HepG2 (cell line): ENCODE measurements around the gene TECPR1. TPM values are rescaled to one million over a fixed set of nuclear protein-coding genes. Genes with fewer than 3 reads are reported as not detected.

ENCODE experiments used
- ATAC-seq: fragments of 200-7000 bp; cut with Tn5 transposase; 3 replicates; pipeline ENCODE4 v1.9.1; 2020; ENCODE audit warnings: mild to moderate bottlenecking, moderate library complexity
- BruUV-seq: library from RNA; stranded (reverse); fragments of 400-500 nt; replicated peaks from 2 replicates; lab custom pipeline; 2021; lab: Mats Ljungman, UMichigan
- CTCF ChIA-PET: fragments of 300-600 bp; formaldehyde crosslinking; extraction: SDS; loops from one replicate; lab custom pipeline; 2021; ENCODE audit warnings: low total read pairs, inconsistent platforms, low intra/inter-chr PET ratio; lab: Yijun Ruan, JAX
- POLR2A ChIA-PET: fragments of 350-600 bp; sonication (Branson Sonifier 250); formaldehyde crosslinking; loops from one replicate; lab custom pipeline; 2020; ENCODE audit warnings: antibody characterized with exemption, inconsistent platforms; lab: Yijun Ruan, JAX
- DNase-seq: peaks from one replicate; pipeline ENCODE4 v3.0.0-alpha.2; 2015; ENCODE audit warnings: low spot score
- FAIRE-seq: peaks from 3 replicates; lab custom pipeline; 2011; peaks lifted over from hg19 to GRCh38; lab: Jason Lieb, UNC
- H2AFZ ChIP-seq: one replicate; pipeline ENCODE4 v1.6.1; 2011; ENCODE audit warnings: low read length, inconsistent platforms
- H3K27ac ChIP-seq: fragments of 300-600 bp; 3 replicates; pipeline ENCODE4 v1.8.0; 2011; ENCODE audit warnings: mixed run types, mild to moderate bottlenecking, mixed read lengths, low read length, inconsistent platforms; ENCODE audit not compliant: insufficient read depth; ENCODE audit errors: extremely low read length
- H3K27me3 ChIP-seq, 2 experiments: fragments of 200-600 bp in 1 of 2; 2 replicates in 1 of 2; 3 replicates in 1 of 2; pipeline versions ENCODE4 v1.6.0 to v1.8.0; 2011; ENCODE audit warnings: low read length in 2 of 2, mild to moderate bottlenecking in 2 of 2, moderate library complexity in 2 of 2, inconsistent platforms in 1 of 2; ENCODE audit not compliant: insufficient read depth in 2 of 2, control insufficient read depth in 1 of 2
- H3K36me3 ChIP-seq, 2 experiments: fragments of 200-600 bp in 1 of 2; replicated peaks in 1 of 2; 2 replicates in 1 of 2; 3 replicates in 1 of 2; pipeline versions ENCODE4 v1.5.1 to v1.8.0; 2011; ENCODE audit warnings: low read length in 2 of 2, inconsistent platforms in 1 of 2; ENCODE audit not compliant: insufficient read depth in 2 of 2, control insufficient read depth in 1 of 2
- H3K4me1 ChIP-seq: 2 replicates; pipeline ENCODE4 v1.5.1; 2012; ENCODE audit warnings: low read length, inconsistent platforms; ENCODE audit not compliant: insufficient read depth
- H3K4me2 ChIP-seq: 2 replicates; pipeline ENCODE4 v1.6.0; 2011; ENCODE audit warnings: low read depth, low read length, inconsistent platforms
- H3K4me3 ChIP-seq, 3 experiments: fragments of 200-600 bp in 1 of 3; sonication (generic), shearing (Covaris generic) in 1 of 3; replicated peaks in 1 of 3; 2 replicates each; pipeline ENCODE4 v1.5.1; 2011 to 2016; ENCODE audit warnings: low read length in 3 of 3, inconsistent platforms in 2 of 3, low read depth in 2 of 3, mild to moderate bottlenecking in 2 of 3, control low read depth in 1 of 3, mixed read lengths in 1 of 3; ENCODE audit not compliant: insufficient read depth in 1 of 3
- H3K79me2 ChIP-seq: one replicate; pipeline ENCODE4 v1.6.1; 2011; ENCODE audit warnings: low read length, inconsistent platforms; ENCODE audit not compliant: insufficient read depth
- H3K9ac ChIP-seq: 2 replicates; pipeline ENCODE4 v1.6.0; 2011; ENCODE audit warnings: mild to moderate bottlenecking, low read depth, low read length, inconsistent platforms; ENCODE audit not compliant: insufficient read depth
- H3K9me3 ChIP-seq: 2 replicates; pipeline ENCODE4 v1.5.1; 2012; ENCODE audit warnings: mild to moderate bottlenecking, low read length
- H4K20me1 ChIP-seq: 2 replicates; pipeline ENCODE4 v1.6.0; 2011; ENCODE audit warnings: inconsistent platforms, mild to moderate bottlenecking, low read length, moderate library complexity; ENCODE audit not compliant: insufficient read depth
- AGO2 ChIP-seq: fragments of 200-400 bp; formaldehyde crosslinking; optimal IDR thresholded peaks from 2 replicates; pipeline ENCODE3; 2017; ENCODE audit warnings: mild to moderate bottlenecking, low read depth, low read length, moderate library complexity
- GATA4 ChIP-seq: sonication (generic); IDR thresholded peaks from 2 replicates; pipeline ENCODE4 v1.6.1; 2016; ENCODE audit warnings: antibody characterized with exemption, low read depth, borderline replicate concordance
- RBFOX2 ChIP-seq: fragments of 200-400 bp; formaldehyde crosslinking; IDR thresholded peaks from 2 replicates; pipeline ENCODE4 v1.6.1; 2017; ENCODE audit warnings: low read depth, mild to moderate bottlenecking, low read length
- ZNF34 ChIP-seq: sonication (generic); formaldehyde crosslinking; IDR thresholded peaks from 2 replicates; pipeline ENCODE4 v1.4.0; 2020; ENCODE audit warnings: mild to moderate bottlenecking, missing genetic modification reagents, borderline replicate concordance
- ZNF407 ChIP-seq: sonication (generic); formaldehyde crosslinking; IDR thresholded peaks from one replicate; pipeline ENCODE4 v1.5.1; 2020; ENCODE audit warnings: mild to moderate bottlenecking, missing genetic modification reagents; ENCODE audit errors: not compliant biosample characterization
- ZSCAN25 ChIP-seq: sonication (generic); formaldehyde crosslinking; IDR thresholded peaks from 2 replicates; pipeline ENCODE4 v1.8.0; 2022; ENCODE audit warnings: mild to moderate bottlenecking, missing genetic modification reagents
- WGBS: methylation state at CpG from one replicate; pipeline ENCODE4 v1.1.6; 2017; ENCODE audit warnings: low lambda C conversion rate; 5-methylcytosine and 5-hydroxymethylcytosine counted together
- in situ Hi-C: cut with HindIII; loops from 2 replicates; pipeline ENCODE4 v1.10.0; 2017; ENCODE audit warnings: low pct_unique_long_range_greater_than_20kb; ENCODE audit not compliant: extremely low pct_ligation_motif_present
- intact Hi-C: fragments of 100-400 bp; cut with micrococcal nuclease; formaldehyde crosslinking; loops from one replicate; pipeline ENCODE4 v1.10.0; 2022; ENCODE audit not compliant: unreplicated experiment
- polyA plus RNA-seq, 8 experiments: library from polyadenylated mRNA; depleted of rRNA in 3 of 8; stranded (reverse) in 7 of 8; unstranded in 1 of 8; fragments of >200 nt; fragmentation: Illumina TruSeq in 4 of 8; extraction: Trizol in 4 of 8; gene quantifications; 2 replicates each; pipeline versions ENCODE4 v1.2.1 to v1.2.3, GENCODE V29; 2011 to 2016; ENCODE audit warnings: low read depth in 4 of 8, missing spikeins in 1 of 8, mixed read lengths in 1 of 8; ENCODE audit not compliant: insufficient read depth in 1 of 8
- total RNA-seq, 5 experiments: library from RNA; depleted of rRNA; stranded (reverse); fragments of >200 nt; fragmentation: Illumina TruSeq; extraction: Trizol; gene quantifications; 2 replicates each; pipeline ENCODE4 v1.2.3, GENCODE V29; 2016; ENCODE audit warnings: low read depth in 1 of 5
- TF ChIP-seq, protein P1 (sequence below): sonication (generic); formaldehyde crosslinking; IDR thresholded peaks from 2 replicates; pipeline ENCODE4 v1.5.0; 2020; ENCODE audit warnings: mild to moderate bottlenecking, missing genetic modification reagents, moderate library complexity

Gene TECPR1
- total and polyA plus RNA-seq, 2 of the 13 experiments (the other 11 are each of a cell fraction or from before 2014, with no cell fraction given) = 2.3 to 6.3 TPM

DNA sequence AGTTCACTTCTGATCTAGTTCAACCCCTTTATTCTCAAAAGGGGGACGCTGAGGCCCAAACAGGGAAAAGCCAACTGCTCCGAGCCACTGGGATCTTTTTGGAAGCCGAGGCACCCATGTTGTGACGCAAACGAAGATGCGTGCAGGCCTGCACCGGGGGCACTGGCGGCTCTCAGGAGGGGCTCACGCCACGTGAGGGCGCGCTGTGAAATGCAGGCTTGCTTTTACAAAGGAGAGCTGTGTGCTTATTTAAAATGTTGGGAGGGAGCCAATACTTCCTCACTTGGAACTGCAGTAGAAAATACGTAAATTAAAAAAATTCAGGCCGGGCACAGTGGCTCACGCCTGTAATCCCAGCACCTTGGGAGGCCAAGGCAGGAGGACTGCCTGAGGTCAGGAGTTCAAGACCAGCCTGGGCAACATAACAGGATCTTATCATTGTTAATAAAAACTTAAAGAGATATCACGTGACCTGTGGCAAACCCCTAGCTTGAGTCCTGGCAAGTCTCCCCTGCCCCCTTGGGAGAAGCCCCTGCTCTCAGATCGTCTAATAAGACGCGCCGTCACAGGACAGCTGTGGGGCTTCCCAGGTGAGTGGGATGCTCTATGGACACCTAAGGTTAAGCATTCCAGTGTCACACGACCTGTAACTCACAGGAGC lies 45.7 kb upstream of the TECPR1 start:
- H3K4me1 ChIP-seq = peaks cover 13% of the 10 kb centered on the region
- H3K27ac ChIP-seq = no peak overlapping the region
- ChIA-PET CTCF (no interaction called here), POLR2A (no interaction called here)
- no peaks in the 10 kb centered on the region for H3K9me3 ChIP-seq
- H3K27me3 ChIP-seq = no peaks in the 10 kb centered on the region
- no peak overlapping the region for H3K9ac ChIP-seq
- no peak for ATAC-seq
- H3K4me3 ChIP-seq = no peak overlapping the region
- no peaks in the 10 kb centered on the region for H3K79me2 ChIP-seq
- no peak for DNase-seq
- no peak for FAIRE-seq
- BruUV-seq = no TSS peak
- intact Hi-C loops (no loop called here), in situ Hi-C loops (loop anchor here (10.0 kb wide), 1 partner anchor 547 kb away; no protein-coding TSS in a partner anchor)
- peaks cover 12 to 23% of the 10 kb centered on the region in 2 experiments; a peak in 4 of 5 replicates for H3K36me3 ChIP-seq
- H4K20me1 ChIP-seq = no peaks in the 10 kb centered on the region
- H2AFZ ChIP-seq = no peak overlapping the region
- WGBS = 92% methylated on average over 20 of the region's 21 CpGs
- H3K4me2 ChIP-seq = no peak overlapping the region
- TF ChIP-seq, protein P1, sequence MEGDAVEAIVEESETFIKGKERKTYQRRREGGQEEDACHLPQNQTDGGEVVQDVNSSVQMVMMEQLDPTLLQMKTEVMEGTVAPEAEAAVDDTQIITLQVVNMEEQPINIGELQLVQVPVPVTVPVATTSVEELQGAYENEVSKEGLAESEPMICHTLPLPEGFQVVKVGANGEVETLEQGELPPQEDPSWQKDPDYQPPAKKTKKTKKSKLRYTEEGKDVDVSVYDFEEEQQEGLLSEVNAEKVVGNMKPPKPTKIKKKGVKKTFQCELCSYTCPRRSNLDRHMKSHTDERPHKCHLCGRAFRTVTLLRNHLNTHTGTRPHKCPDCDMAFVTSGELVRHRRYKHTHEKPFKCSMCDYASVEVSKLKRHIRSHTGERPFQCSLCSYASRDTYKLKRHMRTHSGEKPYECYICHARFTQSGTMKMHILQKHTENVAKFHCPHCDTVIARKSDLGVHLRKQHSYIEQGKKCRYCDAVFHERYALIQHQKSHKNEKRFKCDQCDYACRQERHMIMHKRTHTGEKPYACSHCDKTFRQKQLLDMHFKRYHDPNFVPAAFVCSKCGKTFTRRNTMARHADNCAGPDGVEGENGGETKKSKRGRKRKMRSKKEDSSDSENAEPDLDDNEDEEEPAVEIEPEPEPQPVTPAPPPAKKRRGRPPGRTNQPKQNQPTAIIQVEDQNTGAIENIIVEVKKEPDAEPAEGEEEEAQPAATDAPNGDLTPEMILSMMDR = no peak
- TF ChIP-seq ZNF34 (no peak), ZSCAN25 (CRISPR knock-in tag) (no peak), GATA4 (no peak), RBFOX2 (no peak)

DNA sequence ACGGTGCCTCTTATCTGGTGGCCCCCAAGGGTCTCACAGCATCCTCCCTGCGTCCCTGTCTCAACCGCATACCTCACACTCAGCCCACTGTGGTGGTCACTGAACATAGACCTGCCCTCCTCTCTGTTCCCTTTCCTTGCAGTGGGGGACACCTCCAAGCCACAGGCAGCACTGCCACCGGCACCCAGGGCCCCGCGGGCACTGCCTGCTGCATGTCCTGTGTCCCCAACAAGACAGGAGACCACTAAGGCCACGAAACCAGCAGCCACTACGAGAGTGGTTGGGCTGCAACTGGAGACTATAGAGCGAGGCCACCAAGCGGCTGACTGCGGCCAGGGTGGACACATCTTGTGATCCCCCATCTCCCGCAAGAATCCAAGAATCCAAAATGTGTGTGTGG lies 44.8 kb upstream of the TECPR1 start:
- no TSS peak for BruUV-seq
- in situ Hi-C loops (loop anchor here (10.0 kb wide), 1 partner anchor 548 kb away; no protein-coding TSS in a partner anchor), intact Hi-C loops (no loop called here)
- Histone ChIP-seq H3K9me3 (no peaks in the 10 kb centered on the region), H3K79me2 (no peaks in the 10 kb centered on the region), H3K4me1 (peaks cover 13% of the 10 kb centered on the region), H2AFZ (no peak overlapping the region), H4K20me1 (0 out of 2 replicates have a peak, but pooled peaks cover 3% of the 10 kb centered on the region), H3K4me3 (no peak overlapping the region), H3K36me3 (peaks cover 17 to 30% of the 10 kb centered on the region in 2 experiments; a peak in 4 of 5 replicates), H3K9ac (no peak overlapping the region), H3K27ac (no peak overlapping the region), H3K4me2 (no peak overlapping the region), H3K27me3 (no peaks in the 10 kb centered on the region)
- FAIRE-seq (no peak), ATAC-seq (no peak), DNase-seq (no peak)
- CTCF ChIA-PET = no interaction called here
- WGBS = 91% methylated on average over 7 of the region's 12 CpGs
- POLR2A ChIA-PET = no interaction called here
- no peak for TF ChIP-seq ZNF407 (CRISPR knock-in tag)
- TF ChIP-seq AGO2 = peak; percentile 79
